Esophagus squamous epithelium (tissue), 4 donors: ENCODE results near the gene HFE.
"Not testable (repeated sequence)": the region's sequence is repeated elsewhere in the genome, so short reads cannot be mapped to it uniquely, and the experiment has no call there.

Source experiments
- CTCF ChIP-seq, 6 experiments: fragments of 450-650 bp in 4 of 6; fragments of 200-600 bp in 2 of 6; sonication (generic) in 2 of 6; IDR thresholded peaks; one replicate each; pipeline ENCODE4 v1.5.1; 2016 to 2019; ENCODE audit warnings: antibody characterized with exemption in 6 of 6, mild to moderate bottlenecking in 4 of 6, moderate library complexity in 4 of 6
- POLR2A ChIP-seq, 4 donors: fragments of 450-650 bp; IDR thresholded peaks; one replicate each; pipeline ENCODE4 v1.6.1; 2017; ENCODE audit warnings: antibody characterized with exemption in 4 of 4, mild to moderate bottlenecking in 4 of 4, moderate library complexity in 3 of 4

GRCh38 chr6:26081096-26081495 is 6.1 kb upstream of the HFE start:
- TF ChIP-seq CTCF, POLR2A (IDR thresholded peaks at IDR 0.05): not testable (repeated sequence)
